HepG2 (cell line): ENCODE measurements around the gene STK32B. TPM values are rescaled to one million over a fixed set of nuclear protein-coding genes. Genes with fewer than 3 reads are reported as not detected.

Source experiments
- ATAC-seq: fragments of 200-7000 bp; cut with Tn5 transposase; 3 replicates; pipeline ENCODE4 v1.9.1; 2020; ENCODE audit warnings: mild to moderate bottlenecking, moderate library complexity
- BruUV-seq: library from RNA; stranded (reverse); fragments of 400-500 nt; replicated peaks from 2 replicates; lab custom pipeline; 2021; lab: Mats Ljungman, UMichigan
- CTCF ChIA-PET: fragments of 300-600 bp; formaldehyde crosslinking; extraction: SDS; loops from one replicate; lab custom pipeline; 2021; ENCODE audit warnings: low total read pairs, inconsistent platforms, low intra/inter-chr PET ratio; lab: Yijun Ruan, JAX
- POLR2A ChIA-PET: fragments of 350-600 bp; sonication (Branson Sonifier 250); formaldehyde crosslinking; loops from one replicate; lab custom pipeline; 2020; ENCODE audit warnings: antibody characterized with exemption, inconsistent platforms; lab: Yijun Ruan, JAX
- DNase-seq: peaks from one replicate; pipeline ENCODE4 v3.0.0-alpha.2; 2015; ENCODE audit warnings: low spot score
- FAIRE-seq: peaks from 3 replicates; lab custom pipeline; 2011; peaks lifted over from hg19 to GRCh38; lab: Jason Lieb, UNC
- H2AFZ ChIP-seq: one replicate; pipeline ENCODE4 v1.6.1; 2011; ENCODE audit warnings: low read length, inconsistent platforms
- H3K27ac ChIP-seq: fragments of 300-600 bp; 3 replicates; pipeline ENCODE4 v1.8.0; 2011; ENCODE audit warnings: mixed run types, mild to moderate bottlenecking, mixed read lengths, low read length, inconsistent platforms; ENCODE audit not compliant: insufficient read depth; ENCODE audit errors: extremely low read length
- H3K27me3 ChIP-seq, 2 experiments: fragments of 200-600 bp in 1 of 2; 2 replicates in 1 of 2; 3 replicates in 1 of 2; pipeline versions ENCODE4 v1.6.0 to v1.8.0; 2011; ENCODE audit warnings: low read length in 2 of 2, mild to moderate bottlenecking in 2 of 2, moderate library complexity in 2 of 2, inconsistent platforms in 1 of 2; ENCODE audit not compliant: insufficient read depth in 2 of 2, control insufficient read depth in 1 of 2
- H3K36me3 ChIP-seq, 2 experiments: fragments of 200-600 bp in 1 of 2; replicated peaks in 1 of 2; 2 replicates in 1 of 2; 3 replicates in 1 of 2; pipeline versions ENCODE4 v1.5.1 to v1.8.0; 2011; ENCODE audit warnings: low read length in 2 of 2, inconsistent platforms in 1 of 2; ENCODE audit not compliant: insufficient read depth in 2 of 2, control insufficient read depth in 1 of 2
- H3K4me1 ChIP-seq: 2 replicates; pipeline ENCODE4 v1.5.1; 2012; ENCODE audit warnings: low read length, inconsistent platforms; ENCODE audit not compliant: insufficient read depth
- H3K4me2 ChIP-seq: 2 replicates; pipeline ENCODE4 v1.6.0; 2011; ENCODE audit warnings: low read depth, low read length, inconsistent platforms
- H3K4me3 ChIP-seq, 3 experiments: fragments of 200-600 bp in 1 of 3; sonication (generic), shearing (Covaris generic) in 1 of 3; replicated peaks in 1 of 3; 2 replicates each; pipeline ENCODE4 v1.5.1; 2011 to 2016; ENCODE audit warnings: low read length in 3 of 3, inconsistent platforms in 2 of 3, low read depth in 2 of 3, mild to moderate bottlenecking in 2 of 3, control low read depth in 1 of 3, mixed read lengths in 1 of 3; ENCODE audit not compliant: insufficient read depth in 1 of 3
- H3K79me2 ChIP-seq: one replicate; pipeline ENCODE4 v1.6.1; 2011; ENCODE audit warnings: low read length, inconsistent platforms; ENCODE audit not compliant: insufficient read depth
- H3K9ac ChIP-seq: 2 replicates; pipeline ENCODE4 v1.6.0; 2011; ENCODE audit warnings: mild to moderate bottlenecking, low read depth, low read length, inconsistent platforms; ENCODE audit not compliant: insufficient read depth
- H3K9me3 ChIP-seq: 2 replicates; pipeline ENCODE4 v1.5.1; 2012; ENCODE audit warnings: mild to moderate bottlenecking, low read length
- H4K20me1 ChIP-seq: 2 replicates; pipeline ENCODE4 v1.6.0; 2011; ENCODE audit warnings: inconsistent platforms, mild to moderate bottlenecking, low read length, moderate library complexity; ENCODE audit not compliant: insufficient read depth
- BRD4 ChIP-seq: sonication (generic); formaldehyde crosslinking; IDR thresholded peaks from 2 replicates; pipeline ENCODE4 v1.4.0; 2020; ENCODE audit warnings: missing genetic modification reagents
- TP53 ChIP-seq: sonication (generic); formaldehyde crosslinking; conservative IDR thresholded peaks from 2 replicates; pipeline ENCODE4 v1.4.0; 2020; ENCODE audit warnings: missing genetic modification reagents
- ZNF670 ChIP-seq: sonication (generic); formaldehyde crosslinking; IDR thresholded peaks from 2 replicates; pipeline ENCODE4 v1.8.0; 2022; ENCODE audit warnings: mild to moderate bottlenecking, missing genetic modification reagents, borderline replicate concordance
- whole genome bisulfite sequencing: methylation state at CpG from one replicate; pipeline ENCODE4 v1.1.6; 2017; ENCODE audit warnings: low lambda C conversion rate; 5-methylcytosine and 5-hydroxymethylcytosine counted together
- in situ Hi-C: cut with HindIII; loops from 2 replicates; pipeline ENCODE4 v1.10.0; 2017; ENCODE audit warnings: low pct_unique_long_range_greater_than_20kb; ENCODE audit not compliant: extremely low pct_ligation_motif_present
- intact Hi-C: fragments of 100-400 bp; cut with micrococcal nuclease; formaldehyde crosslinking; loops from one replicate; pipeline ENCODE4 v1.10.0; 2022; ENCODE audit not compliant: unreplicated experiment
- polyA plus RNA-seq, 8 experiments: library from polyadenylated mRNA; depleted of rRNA in 3 of 8; stranded (reverse) in 7 of 8; unstranded in 1 of 8; fragments of >200 nt; fragmentation: Illumina TruSeq in 4 of 8; extraction: Trizol in 4 of 8; gene quantifications; 2 replicates each; pipeline versions ENCODE4 v1.2.1 to v1.2.3, GENCODE V29; 2011 to 2016; ENCODE audit warnings: low read depth in 4 of 8, missing spikeins in 1 of 8, mixed read lengths in 1 of 8; ENCODE audit not compliant: insufficient read depth in 1 of 8
- total RNA-seq, 5 experiments: library from RNA; depleted of rRNA; stranded (reverse); fragments of >200 nt; fragmentation: Illumina TruSeq; extraction: Trizol; gene quantifications; 2 replicates each; pipeline ENCODE4 v1.2.3, GENCODE V29; 2016; ENCODE audit warnings: low read depth in 1 of 5
- TF ChIP-seq, protein P1 (sequence below): sonication (generic); formaldehyde crosslinking; IDR thresholded peaks from 2 replicates; pipeline ENCODE4 v1.5.0; 2020; ENCODE audit warnings: mild to moderate bottlenecking, missing genetic modification reagents, borderline replicate concordance
- TF ChIP-seq, protein P2 (sequence below): sonication (generic); formaldehyde crosslinking; IDR thresholded peaks from 2 replicates; pipeline ENCODE4 v1.4.0; 2020; ENCODE audit warnings: mild to moderate bottlenecking, missing genetic modification reagents

The STK32B gene
- total and polyA plus RNA-seq, 2 of the 13 experiments (the other 11 are each of a cell fraction or from before 2014, with no cell fraction given): not detected

DNA sequence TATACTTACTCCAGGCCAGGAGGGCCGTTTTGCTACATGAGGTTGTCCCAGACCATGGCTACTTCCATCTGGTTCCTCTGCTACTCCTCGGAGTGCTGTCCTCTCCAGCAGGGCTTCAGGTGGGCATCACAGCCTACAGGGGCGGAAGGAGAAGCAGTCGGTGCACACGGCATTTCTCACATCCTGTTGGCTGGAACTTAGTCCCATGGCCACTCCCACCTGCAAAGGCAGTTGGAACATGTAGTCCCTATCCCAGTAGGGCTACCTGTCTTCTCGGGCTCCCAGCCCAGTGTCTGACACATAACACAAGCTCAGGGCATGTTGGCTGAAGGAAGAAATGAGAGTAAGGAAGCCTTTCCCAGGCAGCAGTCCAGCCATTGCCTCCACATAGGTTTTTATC is 7.7 kb upstream of the STK32B start:
- no peaks in the 10 kb centered on the region for H3K9me3 ChIP-seq
- no peaks in the 10 kb centered on the region for H3K79me2 ChIP-seq
- intact Hi-C loops (no loop called here), in situ Hi-C loops (no loop called here)
- H3K27ac ChIP-seq: no peak overlapping the region
- H3K4me2 ChIP-seq: no peak overlapping the region
- H3K4me1 ChIP-seq: no peaks in the 10 kb centered on the region
- no peak for ATAC-seq
- POLR2A ChIA-PET: no interaction called here
- H3K4me3 ChIP-seq: no peak overlapping the region
- BruUV-seq: no TSS peak
- FAIRE-seq: no peak
- DNase-seq: no peak
- no peak overlapping the region for H3K9ac ChIP-seq
- TF ChIP-seq, protein P1, sequence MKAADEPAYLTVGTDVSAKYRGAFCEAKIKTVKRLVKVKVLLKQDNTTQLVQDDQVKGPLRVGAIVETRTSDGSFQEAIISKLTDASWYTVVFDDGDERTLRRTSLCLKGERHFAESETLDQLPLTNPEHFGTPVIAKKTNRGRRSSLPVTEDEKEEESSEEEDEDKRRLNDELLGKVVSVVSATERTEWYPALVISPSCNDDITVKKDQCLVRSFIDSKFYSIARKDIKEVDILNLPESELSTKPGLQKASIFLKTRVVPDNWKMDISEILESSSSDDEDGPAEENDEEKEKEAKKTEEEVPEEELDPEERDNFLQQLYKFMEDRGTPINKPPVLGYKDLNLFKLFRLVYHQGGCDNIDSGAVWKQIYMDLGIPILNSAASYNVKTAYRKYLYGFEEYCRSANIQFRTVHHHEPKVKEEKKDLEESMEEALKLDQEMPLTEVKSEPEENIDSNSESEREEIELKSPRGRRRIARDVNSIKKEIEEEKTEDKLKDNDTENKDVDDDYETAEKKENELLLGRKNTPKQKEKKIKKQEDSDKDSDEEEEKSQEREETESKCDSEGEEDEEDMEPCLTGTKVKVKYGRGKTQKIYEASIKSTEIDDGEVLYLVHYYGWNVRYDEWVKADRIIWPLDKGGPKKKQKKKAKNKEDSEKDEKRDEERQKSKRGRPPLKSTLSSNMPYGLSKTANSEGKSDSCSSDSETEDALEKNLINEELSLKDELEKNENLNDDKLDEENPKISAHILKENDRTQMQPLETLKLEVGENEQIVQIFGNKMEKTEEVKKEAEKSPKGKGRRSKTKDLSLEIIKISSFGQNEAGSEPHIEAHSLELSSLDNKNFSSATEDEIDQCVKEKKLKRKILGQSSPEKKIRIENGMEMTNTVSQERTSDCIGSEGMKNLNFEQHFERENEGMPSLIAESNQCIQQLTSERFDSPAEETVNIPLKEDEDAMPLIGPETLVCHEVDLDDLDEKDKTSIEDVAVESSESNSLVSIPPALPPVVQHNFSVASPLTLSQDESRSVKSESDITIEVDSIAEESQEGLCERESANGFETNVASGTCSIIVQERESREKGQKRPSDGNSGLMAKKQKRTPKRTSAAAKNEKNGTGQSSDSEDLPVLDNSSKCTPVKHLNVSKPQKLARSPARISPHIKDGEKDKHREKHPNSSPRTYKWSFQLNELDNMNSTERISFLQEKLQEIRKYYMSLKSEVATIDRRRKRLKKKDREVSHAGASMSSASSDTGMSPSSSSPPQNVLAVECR (CRISPR knock-in tag): no peak
- TF ChIP-seq, protein P2, sequence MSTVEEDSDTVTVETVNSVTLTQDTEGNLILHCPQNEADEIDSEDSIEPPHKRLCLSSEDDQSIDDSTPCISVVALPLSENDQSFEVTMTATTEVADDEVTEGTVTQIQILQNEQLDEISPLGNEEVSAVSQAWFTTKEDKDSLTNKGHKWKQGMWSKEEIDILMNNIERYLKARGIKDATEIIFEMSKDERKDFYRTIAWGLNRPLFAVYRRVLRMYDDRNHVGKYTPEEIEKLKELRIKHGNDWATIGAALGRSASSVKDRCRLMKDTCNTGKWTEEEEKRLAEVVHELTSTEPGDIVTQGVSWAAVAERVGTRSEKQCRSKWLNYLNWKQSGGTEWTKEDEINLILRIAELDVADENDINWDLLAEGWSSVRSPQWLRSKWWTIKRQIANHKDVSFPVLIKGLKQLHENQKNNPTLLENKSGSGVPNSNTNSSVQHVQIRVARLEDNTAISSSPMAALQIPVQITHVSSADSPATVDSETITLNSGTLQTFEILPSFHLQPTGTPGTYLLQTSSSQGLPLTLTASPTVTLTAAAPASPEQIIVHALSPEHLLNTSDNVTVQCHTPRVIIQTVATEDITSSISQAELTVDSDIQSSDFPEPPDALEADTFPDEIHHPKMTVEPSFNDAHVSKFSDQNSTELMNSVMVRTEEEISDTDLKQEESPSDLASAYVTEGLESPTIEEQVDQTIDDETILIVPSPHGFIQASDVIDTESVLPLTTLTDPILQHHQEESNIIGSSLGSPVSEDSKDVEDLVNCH (CRISPR knock-in tag): no peak
- TF ChIP-seq TP53: no peak
- no peak for TF ChIP-seq BRD4 (CRISPR knock-in tag)
- TF ChIP-seq ZNF670 (CRISPR knock-in tag): no peak
- H3K27me3 ChIP-seq: peaks cover 0 to 4% of the 10 kb centered on the region in 2 experiments; a peak in 2 of 5 replicates
- WGBS: 7% methylated on average over 3 of the region's 6 CpGs
- no peaks in the 10 kb centered on the region for H4K20me1 ChIP-seq
- no peaks in the 10 kb centered on the region for H3K36me3 ChIP-seq
- no peak overlapping the region for H2AFZ ChIP-seq
- CTCF ChIA-PET: no interaction called here
